GM19372 (cell line): ENCODE measurements around the gene RPS27.
"Not testable (repeated sequence)": the region's sequence is repeated elsewhere in the genome, so short reads cannot be mapped to it uniquely, and the experiment has no call there.

Experiments used
- ATAC-seq: cut with Tn5 transposase; IDR thresholded peaks from one replicate; pipeline ENCODE4 v1.9.1; 2021; ENCODE audit warnings: mild to moderate bottlenecking, low read depth, moderate library complexity; ENCODE audit not compliant: unreplicated experiment

The RPS27 gene

DNA sequence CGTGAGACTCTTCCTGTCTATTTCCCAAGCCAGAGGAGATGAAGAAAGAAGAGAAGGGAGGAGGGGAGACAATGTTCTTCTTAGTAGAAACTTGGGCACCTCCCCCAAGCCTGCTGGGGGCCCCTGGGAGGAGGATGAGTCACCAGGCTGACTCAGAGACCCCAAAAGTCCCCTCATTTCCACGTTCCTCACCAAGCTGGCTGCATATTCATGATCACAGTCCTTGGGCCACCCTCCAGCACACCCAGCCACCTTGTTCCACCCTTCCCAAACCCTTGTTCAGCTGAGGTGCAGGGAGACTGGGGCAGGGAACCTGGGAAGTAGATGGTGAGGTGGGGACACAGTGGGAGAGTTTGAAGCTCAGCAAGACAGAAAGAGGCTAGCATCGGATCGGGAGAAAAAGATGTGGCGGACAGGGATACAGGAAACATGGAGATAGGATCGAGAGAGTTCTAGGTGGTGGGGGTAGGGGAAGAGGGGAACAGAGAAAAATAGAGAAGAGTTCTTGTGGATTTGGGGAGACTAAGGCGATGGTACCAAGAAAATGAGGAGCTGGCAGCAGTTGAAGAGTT, 5.1 kb upstream of the RPS27 start:
- no peak for ATAC-seq

- no peak for ATAC-seq
Measured at GRCh38 chr1:153985941-153986761, 4.4 kb upstream of the RPS27 start, which contains the start of gene RAB13. RAB13 (minus strand) TSS chr1:153986339; CDS start chr1:153986236, 103 bp downstream.

DNA sequence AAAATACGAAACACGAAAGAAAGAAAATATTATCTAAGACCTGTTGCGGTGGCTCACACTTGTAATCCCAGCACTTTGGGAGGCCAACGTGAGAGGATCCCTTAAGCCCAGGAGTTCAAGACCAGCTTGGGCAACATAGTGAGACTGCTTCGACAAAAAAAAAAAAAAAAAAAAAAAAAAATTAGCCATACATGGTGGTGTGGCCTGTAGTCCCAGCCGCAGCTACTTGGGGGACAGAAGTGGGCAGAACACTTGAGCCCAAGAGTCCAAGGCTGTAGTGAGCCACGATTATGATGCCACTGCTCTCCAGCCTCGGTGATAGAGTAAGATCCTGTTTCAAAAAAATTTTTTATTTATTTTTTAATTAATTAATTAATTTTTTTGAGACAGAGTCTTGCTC, 2.9 kb upstream of the RPS27 start:
- no peak for ATAC-seq

- ATAC-seq, result no peak
Measured at GRCh38 chr1:153991151-153991630, 629 bp downstream of the RPS27 start.

DNA sequence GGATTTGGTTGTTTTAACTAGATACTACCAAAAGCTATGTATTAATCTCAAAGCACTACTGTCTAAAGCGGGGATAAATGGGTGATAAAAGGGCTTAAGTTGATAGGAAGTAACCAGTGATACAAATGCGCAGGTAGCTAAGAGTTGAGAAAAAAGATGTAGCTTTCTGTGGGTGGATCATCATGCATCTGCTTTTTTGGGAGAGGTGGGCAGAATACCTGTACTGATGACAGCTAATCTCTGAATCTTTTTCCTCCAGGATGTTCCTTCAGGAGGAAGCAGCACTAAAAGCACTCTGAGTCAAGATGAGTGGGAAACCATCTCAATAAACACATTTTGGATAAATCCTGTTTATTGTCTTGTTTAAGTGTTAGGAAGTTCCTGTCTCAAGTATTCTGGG, 1.2 kb downstream of the RPS27 start:
- ATAC-seq, result no peak

DNA sequence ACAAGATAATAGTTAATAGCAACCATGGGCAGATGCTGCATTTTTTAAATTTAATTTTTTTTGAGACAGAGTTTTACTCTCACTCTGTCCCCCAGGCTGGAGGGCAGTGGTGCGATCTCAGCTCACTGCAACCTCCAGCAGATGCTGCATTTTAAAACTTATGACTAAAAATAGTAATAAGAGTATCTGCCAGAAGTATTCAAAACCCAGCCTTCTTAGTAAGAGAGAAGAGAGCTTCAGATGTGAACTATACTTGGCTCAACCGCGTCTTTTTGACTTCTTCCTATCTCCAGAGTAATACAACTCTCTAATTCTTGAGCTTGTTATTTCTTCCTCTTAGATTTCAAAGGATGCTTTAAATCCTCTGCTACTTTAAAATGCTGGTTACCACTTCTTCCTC, 4.6 kb downstream of the RPS27 start:
- ATAC-seq, result no peak

DNA sequence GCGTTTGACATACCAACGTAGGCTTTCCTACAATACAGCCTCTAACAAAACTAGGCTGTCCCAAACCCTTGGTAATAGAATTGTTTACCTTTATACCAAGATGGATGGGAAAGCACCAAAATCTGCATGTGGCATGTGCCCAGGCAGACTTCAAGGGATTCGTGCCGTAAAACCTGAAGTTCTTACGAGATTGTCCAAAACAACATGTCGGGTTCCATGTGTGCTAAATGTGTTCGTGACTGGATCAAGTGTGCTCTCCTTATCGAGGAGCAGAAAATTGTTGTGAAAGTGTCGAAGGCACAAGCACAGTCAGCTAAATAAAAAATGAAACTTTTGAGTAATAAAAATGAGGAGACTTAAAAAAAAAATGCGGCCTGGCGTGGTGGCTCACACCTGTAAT, 5.1 kb downstream of the RPS27 start:
- no peak for ATAC-seq

DNA sequence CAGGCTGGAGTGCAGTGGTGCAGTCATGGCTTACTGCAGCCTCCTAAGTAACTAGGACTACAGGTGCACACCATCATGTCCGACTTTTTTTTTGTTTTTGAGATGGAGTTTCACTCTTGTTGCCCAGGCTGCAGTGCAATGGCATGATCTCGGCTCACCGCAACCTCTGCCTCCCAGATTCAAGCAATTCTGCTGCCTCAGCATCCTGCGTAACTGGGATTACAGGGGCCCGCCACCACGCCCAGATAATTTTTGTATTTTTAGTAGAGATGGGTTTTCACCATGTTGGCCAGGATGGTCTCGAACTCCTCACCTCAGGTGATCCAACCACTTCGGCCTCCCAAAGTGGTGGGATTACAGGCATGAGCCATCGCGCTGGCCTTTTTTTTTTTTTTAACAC, 6.3 kb downstream of the RPS27 start:
- not testable (repeated sequence) for ATAC-seq

DNA sequence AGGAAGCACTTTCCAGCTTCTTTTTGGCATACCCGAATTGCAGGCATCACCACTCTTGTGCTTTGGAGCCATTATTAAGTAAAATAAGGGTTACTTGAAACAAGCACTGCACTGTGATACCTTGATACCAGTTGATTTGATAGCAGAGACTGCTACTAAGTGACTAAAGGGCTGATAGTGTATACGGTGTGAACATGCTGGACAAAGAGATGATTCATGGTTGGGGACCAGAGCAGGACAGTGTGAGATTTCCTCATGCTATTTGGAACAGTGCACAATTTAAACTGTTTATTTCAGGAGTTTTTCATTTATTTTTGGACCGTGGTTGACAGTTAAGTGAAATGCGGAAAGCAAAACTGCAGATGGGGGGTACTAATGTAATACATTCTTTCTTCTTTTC, 9.9 kb downstream of the RPS27 start:
- no peak for ATAC-seq

DNA sequence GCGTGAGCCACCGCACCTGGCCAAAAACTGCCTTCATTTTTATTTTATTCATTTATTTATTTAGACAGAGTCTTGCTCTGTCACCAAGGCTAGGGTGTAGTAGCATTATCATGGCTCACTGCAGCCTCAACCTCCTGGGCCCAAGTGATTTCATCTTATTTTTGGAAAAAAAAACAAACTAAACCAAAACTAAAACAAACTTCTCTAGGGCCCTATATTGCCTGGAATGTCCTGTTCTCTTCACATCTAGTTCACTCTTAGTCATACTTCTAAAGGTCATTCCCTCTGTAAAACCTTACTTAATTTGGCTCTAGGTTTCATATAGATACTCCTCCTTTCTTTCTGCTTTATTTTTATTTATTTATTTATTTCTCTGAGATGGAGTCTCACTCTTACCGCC, 15.6 kb downstream of the RPS27 start:
- ATAC-seq, result no peak

GRCh38 chr1:154012129-154012528, 21.6 kb downstream of the RPS27 start:
- ATAC-seq, result no peak

DNA sequence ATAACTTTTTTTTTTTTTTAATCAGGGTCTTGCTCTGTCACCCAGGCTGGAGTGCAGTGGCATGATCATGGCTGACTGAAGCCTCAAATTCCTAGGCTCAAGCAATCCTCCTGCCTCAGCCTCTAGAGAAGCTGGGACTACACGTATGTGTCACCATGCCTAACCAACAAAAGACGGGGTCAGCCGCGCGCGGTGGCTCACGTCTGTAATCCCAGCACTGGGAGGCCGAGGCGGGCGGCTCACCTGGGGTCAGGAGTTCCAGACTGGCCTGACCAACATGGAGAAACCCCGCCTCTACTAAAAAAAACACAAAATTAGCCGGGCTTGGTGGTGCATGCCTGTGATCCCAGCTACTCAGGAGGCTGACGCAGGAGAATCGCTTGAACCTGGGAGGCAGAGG, 22.0 kb downstream of the RPS27 start:
- not testable (repeated sequence) for ATAC-seq

GRCh38 chr1:154014154-154014907, 23.8 kb downstream of the RPS27 start:
- no peak for ATAC-seq

GRCh38 chr1:154019269-154019668, 28.7 kb downstream of the RPS27 start:
- ATAC-seq, result no peak

- ATAC-seq, result no peak
Measured at GRCh38 chr1:154019940-154020339, 29.4 kb downstream of the RPS27 start.

GRCh38 chr1:154033697-154034096, 43.1 kb downstream of the RPS27 start:
- ATAC-seq, result not testable (repeated sequence)
